GM19455 (cell line): ENCODE data around the gene RUFY4.
A peak's percentile ranks its signal among the peaks of the same experiment; 100 is the strongest.

Source experiments
- ATAC-seq: cut with Tn5 transposase; IDR thresholded peaks from one replicate; pipeline ENCODE4 v1.9.1; 2021; ENCODE audit not compliant: unreplicated experiment

Gene RUFY4, protein sequence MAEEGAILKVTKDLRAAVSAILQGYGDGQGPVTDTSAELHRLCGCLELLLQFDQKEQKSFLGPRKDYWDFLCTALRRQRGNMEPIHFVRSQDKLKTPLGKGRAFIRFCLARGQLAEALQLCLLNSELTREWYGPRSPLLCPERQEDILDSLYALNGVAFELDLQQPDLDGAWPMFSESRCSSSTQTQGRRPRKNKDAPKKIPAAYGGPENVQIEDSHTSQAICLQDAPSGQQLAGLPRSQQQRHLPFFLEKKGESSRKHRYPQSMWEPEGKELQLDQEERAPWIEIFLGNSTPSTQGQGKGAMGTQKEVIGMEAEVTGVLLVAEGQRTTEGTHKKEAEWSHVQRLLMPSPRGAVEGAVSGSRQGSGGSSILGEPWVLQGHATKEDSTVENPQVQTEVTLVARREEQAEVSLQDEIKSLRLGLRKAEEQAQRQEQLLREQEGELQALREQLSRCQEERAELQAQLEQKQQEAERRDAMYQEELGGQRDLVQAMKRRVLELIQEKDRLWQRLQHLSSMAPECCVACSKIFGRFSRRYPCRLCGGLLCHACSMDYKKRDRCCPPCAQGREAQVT

GRCh38 chr2:218068721-218069334, at the start of gene RUFY4:
Gene RUFY4, plus strand, starts transcription at chr2:218069253. Its CDS starts 1,353 bp downstream, at chr2:218070606.
- peak; percentile 90 for ATAC-seq

DNA sequence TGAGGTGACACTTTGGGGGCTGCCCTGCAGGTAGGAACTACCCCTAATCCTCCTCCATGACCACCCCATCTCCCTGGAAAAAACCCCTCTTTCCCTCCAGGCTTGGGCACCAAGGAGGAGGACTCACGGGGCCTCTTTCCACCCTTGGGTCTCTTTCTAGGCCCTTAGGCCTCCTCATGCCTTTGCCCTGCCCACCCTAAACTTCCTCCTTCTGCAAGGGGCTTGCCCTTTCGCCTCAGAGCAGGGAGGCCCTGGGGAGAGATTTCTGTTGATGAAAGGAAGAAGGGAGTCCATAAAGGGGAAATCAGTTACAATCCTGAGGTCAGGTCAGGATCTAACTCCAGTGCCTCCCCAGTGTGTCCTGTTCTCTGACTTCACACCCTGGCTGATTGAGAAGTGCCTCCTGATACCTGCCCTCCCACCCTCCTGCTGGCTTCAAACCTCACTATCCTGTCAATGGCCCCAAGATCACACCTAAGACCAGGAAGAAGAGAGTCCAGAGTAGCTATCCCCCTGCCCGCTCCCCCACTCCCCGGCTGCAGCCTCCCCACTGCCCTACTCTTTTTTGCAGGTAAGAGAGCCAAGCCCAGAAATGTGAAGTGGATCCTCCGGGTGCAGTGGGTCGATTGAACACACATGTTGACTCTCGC, 49.5 kb upstream of the RUFY4 start:
- ATAC-seq: no peak

DNA sequence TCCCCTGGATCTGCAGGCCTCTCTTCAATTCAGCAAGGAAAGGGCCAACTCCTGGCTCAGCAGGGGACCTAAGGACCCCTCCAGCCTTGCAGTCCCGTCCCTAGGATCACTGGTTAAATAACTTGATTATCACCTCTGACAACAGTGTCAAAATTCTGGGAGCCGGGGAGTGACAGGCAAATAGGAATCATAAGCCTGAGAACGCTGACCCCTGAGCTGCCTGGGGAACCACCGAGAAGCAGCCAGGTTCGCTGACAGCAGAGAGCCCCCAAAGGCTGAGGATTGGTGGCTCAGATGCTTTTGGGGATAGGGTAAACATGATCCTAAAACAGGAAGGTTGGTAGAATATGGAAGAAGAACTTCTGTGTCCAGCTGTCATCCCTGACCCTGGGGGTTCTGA, 48.8 kb upstream of the RUFY4 start:
- ATAC-seq: no peak

- no peak for ATAC-seq
These were observed 48.0 kb upstream of the RUFY4 start for GRCh38 chr2:218020966-218021535.

DNA sequence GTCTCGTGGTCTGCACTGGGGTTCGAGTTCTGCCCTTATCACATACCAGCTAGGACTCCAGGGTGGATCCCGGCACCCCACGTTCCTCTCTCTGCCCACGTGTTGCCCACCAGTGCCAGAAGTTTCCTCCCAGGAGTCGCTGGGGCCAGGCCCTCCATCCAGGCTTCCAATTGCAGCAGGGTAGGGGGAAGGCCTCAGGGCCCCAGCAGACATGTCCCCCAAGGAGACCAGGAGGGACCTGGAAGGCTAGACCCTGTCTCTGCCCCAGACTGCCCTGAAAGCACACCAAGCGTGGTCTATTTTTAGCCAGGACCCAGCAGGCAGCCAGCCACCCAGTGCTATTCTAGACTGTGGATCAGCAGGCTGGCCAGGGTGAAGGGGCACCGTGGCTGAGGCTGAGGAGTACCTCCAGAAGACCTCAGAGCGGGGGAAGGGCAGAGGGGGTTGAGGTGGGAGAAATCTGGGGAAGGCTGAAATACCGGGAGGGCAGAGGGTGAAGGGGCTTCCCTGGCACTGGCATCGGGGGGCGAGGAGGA, 47.4 kb upstream of the RUFY4 start:
- ATAC-seq: no peak

DNA sequence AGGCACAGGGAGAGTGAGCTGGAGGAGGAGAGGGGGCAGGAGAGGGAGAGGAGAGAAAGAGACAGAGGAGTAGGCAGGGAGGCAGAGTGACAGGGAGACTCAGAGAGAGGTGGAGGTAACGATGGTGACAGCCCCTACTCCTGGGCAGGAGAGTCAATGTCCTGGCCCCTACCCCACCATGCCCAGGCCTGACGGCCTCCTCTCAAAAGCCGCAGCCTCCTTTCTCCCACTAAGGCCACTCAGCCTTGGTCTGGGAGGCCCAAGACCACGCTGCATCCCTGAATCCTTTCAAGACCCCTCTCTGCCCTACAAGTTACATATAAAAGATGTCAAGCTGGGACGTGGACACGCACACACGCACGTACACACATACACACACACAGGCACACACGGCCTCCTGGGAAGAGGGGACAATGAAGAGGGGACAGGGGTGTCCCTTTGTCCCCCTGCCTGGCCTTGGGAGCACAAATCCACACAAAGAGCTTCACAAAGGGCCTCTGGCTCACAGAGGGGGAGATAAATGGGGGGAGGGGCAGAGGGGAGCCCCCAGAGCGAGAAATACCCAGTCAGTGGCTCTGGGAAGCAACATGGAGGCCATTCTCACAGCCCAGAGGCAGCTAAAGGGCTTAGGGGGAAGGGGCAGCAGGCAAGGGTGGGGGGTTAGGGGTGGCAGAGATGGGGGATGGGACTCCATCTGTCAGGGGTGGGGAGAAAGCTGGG, 46.8 kb upstream of the RUFY4 start:
- no peak for ATAC-seq

GRCh38 chr2:218022851-218023530, 46.1 kb upstream of the RUFY4 start:
- no peak for ATAC-seq

- ATAC-seq: no peak
These were observed 45.4 kb upstream of the RUFY4 start for GRCh38 chr2:218023636-218024035.

- ATAC-seq: no peak
These were observed 44.7 kb upstream of the RUFY4 start for GRCh38 chr2:218024336-218024735.

GRCh38 chr2:218024871-218025270, 44.2 kb upstream of the RUFY4 start:
- no peak for ATAC-seq

- ATAC-seq: no peak
These were observed 42.8 kb upstream of the RUFY4 start for GRCh38 chr2:218026244-218026643.

DNA sequence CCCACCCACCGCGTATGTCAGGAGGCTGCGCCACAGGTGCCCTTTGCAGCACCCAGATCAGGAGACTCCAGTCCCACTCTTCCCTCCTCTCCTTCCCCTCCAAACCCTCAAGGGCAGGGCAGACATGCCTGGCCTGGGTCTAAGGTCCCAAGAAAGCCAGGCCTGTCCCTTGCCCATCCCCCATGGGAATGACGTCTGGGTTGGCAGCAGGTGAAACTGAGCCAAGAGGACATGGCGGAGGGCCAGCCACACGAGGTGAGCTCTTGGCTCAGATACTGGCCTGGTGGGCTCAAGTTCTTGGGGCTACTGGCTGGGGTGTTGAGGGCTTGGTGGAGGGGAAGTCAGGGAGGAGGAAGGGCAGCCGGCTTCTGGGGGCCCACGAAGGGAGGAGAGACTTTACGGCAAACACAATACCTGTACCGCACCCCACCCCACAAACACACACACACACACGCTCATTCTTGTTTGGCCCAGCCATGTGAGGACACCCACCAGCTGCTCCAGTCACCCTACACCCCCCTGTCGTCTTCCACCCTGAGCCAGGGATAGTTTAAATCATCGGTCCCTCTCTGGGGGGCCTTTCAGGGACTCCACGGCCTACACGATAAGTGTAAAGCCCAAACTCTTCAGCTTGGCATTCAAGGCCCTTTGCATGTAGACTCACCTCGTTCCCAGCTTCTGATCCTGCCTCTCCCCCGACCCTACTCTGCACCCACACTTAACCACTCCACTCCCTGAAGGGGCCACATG, 42.2 kb upstream of the RUFY4 start:
- ATAC-seq: no peak

- no peak for ATAC-seq
These were observed 41.4 kb upstream of the RUFY4 start for GRCh38 chr2:218027426-218028188.

DNA sequence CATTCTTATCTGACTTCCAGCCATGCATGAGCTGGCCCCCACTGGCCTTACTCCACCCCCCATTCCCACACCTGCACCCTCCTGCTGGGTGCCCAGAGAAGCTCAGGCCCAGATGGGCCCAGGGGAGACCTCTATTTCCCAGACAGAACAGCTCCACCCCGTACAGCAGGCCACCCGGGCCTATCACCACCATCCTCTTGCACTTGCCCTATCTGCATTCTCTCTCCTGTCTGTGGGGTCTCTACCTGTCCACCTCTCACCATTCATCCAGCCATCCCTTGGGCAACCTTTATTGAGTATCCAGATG, 40.9 kb upstream of the RUFY4 start:
- ATAC-seq: no peak

- no peak for ATAC-seq
These were observed 40.3 kb upstream of the RUFY4 start for GRCh38 chr2:218028562-218029348.

GRCh38 chr2:218029366-218030360, 39.4 kb upstream of the RUFY4 start:
- ATAC-seq: no peak
